ENCODE results near the gene HJURP. TPM values are rescaled to one million over a fixed set of nuclear protein-coding genes. Genes with fewer than 3 reads are reported as not detected.

Gene HJURP
- total RNA-seq, 1 donor from 2014 or later, result 2.0 TPM

DNA sequence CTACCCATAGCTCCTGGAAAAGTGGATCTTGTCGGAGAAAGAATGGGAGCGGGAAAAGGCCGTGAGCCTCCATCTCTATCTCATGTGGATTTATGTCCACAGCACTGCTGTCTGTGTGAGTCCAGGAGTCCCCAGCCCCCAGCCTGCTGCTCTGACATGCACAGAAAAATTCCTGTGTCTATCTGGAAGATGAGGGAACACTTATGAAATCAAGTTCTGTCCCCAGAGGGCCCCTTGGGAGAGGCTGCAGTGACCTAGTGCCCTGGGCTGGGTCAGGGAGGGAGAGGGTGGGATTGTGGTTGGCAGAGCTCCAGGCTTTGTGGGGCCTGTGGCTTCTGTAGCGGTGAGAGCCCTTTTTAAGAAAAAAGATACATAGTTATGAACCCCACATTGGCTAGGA, 37.6 kb downstream of the HJURP start:
- FAIRE-seq, result no peak

DNA sequence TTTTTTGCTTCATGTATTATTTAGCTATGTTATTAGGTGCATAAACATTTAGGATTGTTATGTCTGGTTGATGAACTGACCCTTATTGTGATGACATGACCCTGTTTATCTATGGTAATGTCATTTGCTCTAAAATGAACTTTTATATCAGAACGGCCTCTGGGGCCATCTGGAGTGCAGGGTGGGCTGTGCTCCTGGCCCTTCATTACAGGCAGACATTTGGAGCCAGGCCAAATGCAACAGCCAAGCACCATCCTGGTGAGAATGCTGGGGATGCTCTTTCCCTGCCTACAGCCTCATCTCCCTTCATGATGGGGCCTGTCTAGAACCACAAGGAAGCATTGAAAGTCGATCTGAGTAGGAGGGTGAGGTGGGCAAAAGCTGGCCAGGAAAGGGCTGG, 38.0 kb downstream of the HJURP start:
- FAIRE-seq, result no peak
- no peak for DNase-seq (ENCODE audit: low spot score in 2 of 2)

More for the DNA sequence above, 37.6 kb downstream of the HJURP start:
- no peak for DNase-seq (ENCODE audit: low spot score in 2 of 2)

DNA sequence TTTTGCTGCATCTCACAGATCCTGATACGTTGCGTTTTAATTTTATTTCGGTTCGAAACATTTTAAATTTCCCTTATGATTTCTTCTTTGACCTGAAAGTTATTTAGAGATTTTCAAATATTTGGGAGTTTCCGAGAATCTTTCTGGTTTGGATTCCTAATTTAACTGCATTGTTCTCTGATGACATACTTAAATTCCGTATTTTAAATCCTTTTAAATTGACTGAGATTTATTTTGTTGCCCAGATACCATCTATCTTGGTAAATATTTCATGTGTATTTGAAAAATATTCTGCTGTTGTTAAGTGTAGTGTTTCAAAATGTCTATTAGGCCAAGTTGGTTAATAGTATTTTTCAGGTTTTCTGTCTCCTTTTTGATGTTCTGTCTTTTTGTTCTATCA, 38.5 kb downstream of the HJURP start:
- DNase-seq (ENCODE audit: low spot score in 2 of 2), result no peak
- no peak for FAIRE-seq

DNA sequence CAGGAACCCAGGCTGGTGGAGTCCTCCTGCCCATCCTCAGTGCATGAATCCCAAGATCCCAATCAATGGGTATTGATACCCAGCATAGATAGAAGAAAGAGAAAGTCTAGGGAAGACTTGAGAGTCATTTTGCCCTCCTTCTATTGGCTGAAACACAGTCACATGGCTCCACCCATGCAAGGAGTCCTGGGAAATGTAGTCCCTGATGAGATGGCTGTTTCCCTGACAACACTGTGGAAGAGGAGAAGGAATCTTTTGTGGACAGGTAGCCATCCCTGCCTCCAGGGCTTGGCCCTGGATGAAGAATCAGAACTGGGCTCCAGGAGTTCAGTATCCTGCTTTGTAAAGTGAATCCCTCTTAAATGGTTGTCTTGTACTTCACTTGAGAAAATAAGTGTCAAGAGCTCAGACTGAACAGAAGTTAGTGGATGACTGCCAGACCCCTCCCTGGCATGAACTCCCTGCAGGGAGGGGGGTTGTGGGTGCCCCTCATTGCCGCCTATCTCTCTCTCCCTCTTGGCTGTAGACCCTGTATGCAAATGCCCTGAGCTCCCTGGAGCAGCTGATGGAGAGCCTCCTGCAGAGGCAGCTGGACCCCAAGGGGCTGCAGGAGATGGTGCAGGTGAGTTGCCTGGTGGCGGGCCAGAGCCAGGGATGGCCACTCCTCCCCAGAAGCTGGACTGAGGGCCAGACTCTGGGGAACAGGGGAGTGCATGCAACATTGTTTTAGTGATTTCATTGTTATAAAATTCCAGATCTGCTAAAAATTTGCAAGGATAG, 40.1 kb downstream of the HJURP start:
- no peak for FAIRE-seq
- no peak for DNase-seq (ENCODE audit: low spot score in 2 of 2)

DNA sequence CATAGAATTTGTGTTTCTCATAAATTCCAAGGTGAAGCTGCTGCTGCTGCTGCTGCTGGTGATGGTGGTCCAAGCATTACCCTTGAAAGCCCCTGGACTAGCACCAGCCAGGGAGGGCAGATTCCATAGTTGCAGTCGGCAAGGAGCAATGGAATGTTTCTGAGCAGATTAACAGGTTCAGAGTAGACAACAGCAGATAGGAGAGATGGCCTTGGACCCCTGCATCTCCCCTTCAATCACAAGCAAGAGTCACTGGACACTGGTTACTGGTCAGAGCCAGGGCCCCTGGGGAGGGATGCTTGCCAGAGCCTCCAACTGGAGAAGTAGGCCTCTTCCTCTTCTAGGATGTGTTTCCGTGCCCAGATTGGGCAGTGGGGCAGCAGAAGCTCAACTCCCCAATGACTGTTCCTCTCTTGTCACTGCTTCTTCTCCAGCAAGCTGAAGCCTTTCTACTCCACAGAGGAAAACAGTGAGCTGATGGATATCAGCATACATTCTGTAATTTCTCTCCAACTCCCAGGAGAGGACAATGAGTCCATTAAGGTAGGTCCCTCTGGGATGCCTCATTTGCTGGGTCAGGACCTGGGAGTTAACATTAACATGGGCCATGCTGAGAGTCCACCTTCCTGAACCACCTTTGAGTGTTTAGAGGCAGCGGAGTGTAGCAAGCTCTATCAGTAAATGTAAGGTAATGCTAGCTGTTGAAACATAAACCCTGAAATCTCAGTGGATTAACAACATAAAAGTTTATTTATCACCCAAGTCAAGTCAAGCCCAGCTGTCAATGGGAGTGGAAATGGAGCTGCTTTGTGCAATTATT, 40.9 kb downstream of the HJURP start:
- FAIRE-seq (no peak), DNase-seq (ENCODE audit: low spot score in 2 of 2) (no peak)

DNA sequence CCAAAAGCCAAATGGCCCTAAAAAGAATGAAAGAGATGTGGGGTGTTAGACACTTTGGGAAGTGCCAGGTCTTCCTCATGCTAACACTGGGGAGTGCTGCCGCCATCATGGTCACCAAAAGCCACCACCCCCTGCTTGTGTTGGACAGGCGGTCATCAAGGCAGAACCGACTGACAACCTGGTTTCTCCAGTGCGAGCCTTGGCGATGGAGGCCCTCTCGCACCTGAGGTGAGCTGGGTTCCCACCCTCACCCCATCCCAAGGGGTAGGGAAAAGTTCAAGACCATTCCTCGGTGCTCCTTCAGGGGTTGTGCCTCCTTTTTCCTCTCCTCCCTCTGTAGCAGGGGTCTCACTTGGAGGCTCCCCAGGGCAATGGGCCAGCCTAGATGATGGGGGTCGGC, 42.6 kb downstream of the HJURP start:
- FAIRE-seq (no peak), DNase-seq (ENCODE audit: low spot score in 2 of 2) (no peak)

DNA sequence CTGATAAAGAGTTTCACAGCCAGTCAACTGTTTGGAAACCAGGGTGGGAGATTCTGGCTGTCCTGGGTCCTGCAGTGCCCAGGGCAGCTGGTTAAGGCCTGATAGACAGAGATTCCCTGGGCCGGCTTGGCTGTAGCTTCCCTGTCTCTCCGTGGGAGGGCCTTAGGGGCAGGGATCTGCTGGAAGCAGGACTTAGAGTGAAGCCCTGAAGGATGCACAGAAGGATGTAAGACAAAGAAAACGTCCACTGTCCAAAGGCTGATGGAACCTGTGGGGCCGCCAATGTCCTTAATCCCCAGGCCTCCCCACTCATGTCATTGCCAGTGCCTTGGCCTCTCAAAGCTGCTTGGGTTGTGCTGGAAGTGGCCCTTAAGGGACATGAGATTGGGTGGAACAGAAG, 43.2 kb downstream of the HJURP start:
- no peak for FAIRE-seq

DNA sequence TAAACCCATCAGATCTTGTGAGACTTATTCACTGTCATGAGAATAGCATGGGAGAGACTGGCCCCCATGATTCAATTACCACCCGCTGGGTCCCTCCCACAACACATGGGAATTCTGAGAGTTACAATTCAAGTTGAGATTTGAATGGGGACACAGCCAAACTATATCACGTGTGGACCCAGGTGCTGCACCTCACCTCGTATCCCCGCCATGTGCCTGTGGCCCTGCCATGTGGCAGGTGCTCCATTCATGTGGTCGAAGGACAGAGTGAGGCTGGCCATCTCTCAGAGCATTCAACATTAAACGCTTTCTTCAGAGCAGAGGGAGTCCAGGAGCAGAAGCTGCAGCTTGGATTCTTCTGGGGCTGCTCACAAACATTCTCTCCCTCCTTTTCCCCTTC, 44.0 kb downstream of the HJURP start:
- FAIRE-seq (no peak), DNase-seq (ENCODE audit: low spot score in 2 of 2) (no peak)

More for the DNA sequence above, 43.2 kb downstream of the HJURP start:
- DNase-seq (ENCODE audit: low spot score in 2 of 2), result no peak

DNA sequence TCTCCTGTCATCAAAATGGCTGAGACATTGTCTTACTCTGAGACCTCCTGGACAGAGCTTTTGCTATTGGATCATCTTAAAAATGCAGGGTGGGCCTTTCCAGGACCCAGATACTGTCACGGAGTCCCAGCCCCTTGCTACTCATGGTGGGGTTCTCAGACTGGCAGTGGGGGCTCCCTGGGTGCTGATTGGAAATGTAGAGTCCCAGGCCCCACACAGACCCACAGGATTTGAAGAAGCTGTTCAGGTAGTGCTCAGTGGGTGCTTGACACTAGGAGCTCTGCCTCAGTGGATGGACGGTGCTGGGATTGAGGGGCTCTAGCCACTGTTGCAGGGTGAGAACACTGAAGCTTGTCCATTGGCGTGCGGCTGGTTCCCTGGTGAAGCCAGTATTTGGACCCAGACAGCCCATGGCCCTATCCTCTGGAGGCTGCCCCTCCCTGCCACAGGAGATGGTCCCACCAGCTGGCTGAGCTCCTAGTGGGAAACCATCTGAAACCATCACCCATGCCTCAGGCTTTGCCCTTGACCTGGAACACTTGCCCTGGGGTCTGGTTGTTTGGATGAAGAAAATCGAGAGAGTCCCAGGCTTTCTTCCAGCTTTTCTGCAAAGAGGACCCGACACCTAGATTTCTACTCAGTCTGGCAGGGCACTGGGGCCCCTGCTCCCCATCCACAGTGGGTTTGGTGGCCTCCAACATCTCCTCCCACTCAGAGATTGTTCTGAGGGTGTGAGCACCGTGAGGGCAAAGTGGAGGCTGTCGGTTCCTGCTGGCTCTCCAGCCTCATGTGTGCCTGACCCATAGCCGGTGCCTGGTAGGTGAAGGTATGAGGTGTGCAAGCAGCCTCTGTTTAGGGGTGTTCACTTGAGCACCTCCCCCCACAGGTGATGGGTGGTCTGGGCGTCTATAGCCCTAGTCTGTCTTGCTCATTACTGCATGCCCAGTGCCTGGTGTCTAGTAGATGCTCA, 46.1 kb downstream of the HJURP start:
- DNase-seq (ENCODE audit: low spot score in 2 of 2) (no peak), FAIRE-seq (no peak)

DNA sequence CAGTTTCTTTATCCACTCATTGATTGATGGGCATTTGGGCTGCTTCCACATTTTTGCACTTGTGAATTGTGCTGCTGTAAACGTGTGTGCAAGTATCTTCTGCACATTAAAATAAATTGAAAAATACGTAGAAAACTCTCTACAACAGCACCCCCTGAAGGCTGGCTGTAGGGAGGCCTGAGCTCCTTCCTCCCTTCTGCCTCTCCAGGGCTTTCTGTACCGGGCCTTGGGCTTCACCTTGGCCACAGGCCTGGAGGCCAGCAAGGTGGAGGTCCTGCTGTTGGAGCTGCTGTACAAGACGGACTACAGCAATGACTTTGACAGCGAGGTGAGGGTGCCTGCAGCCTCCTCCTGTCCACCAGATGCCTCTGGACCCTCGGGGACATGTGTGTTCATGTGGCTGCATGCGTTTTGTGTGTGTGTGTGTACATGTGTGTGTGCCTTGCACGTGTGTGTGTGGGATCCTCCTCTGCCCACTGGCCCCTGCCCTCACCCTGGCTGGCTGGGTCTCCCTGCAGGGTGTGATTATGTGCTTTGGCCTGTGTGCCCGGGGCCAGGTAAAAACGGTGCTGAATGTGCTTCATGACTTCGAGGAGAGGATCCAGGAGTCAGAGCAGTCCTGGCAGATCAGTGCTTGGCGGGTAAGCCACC, 47.0 kb downstream of the HJURP start:
- FAIRE-seq, result no peak
- DNase-seq (ENCODE audit: low spot score in 2 of 2), result no peak

DNA sequence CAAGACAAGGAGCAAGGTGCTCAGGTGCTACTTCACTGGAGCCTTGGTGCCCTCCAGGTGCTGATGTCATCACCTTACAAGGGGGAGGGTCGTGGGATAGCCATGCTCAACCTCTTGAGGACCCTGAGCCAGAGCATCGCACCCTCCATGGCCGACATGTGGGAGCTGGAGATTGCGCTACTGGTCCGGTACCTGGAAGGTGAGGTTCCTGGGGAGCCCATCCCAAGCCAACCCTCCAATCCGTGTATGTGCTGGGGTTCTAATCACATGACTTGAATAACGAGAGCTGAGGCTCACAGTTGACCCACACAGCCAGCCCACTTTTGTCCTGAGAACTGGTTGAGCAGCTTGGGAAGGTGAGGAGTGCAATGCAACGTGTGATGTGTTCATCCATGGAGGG, 50.3 kb downstream of the HJURP start:
- DNase-seq (ENCODE audit: low spot score in 2 of 2) (no peak), FAIRE-seq (no peak)

DNA sequence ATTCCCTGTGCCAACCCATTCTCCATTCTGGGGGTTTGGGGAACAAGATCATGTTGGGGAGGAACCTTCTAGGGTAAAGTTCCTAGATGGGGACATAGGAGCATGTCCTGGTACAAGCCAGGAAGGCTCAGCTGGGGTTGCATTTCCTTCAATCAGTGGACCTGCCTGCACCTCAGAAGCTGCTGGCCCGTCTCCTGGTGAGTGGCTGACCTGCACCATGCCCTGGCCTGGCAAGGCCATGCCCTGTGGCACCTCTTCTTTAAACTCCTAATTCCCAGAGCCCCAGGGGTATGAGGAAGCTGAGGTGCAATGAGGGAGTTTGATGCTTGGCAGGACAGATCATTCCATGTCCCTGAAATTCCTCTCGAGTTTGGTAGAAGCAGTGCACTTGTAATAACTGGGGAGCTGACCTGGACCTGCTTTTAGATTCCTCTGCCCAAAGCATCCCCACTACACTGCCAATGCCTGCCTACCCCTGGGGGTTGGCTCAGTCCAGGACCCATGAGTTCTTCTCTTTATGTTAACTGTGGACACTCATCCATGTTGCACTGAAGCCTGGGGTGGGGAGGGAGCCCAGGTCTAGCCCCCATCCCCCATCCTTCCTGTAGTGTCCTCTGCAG, 50.9 kb downstream of the HJURP start:
- no peak for DNase-seq (ENCODE audit: low spot score in 2 of 2)
- FAIRE-seq, result no peak

DNA sequence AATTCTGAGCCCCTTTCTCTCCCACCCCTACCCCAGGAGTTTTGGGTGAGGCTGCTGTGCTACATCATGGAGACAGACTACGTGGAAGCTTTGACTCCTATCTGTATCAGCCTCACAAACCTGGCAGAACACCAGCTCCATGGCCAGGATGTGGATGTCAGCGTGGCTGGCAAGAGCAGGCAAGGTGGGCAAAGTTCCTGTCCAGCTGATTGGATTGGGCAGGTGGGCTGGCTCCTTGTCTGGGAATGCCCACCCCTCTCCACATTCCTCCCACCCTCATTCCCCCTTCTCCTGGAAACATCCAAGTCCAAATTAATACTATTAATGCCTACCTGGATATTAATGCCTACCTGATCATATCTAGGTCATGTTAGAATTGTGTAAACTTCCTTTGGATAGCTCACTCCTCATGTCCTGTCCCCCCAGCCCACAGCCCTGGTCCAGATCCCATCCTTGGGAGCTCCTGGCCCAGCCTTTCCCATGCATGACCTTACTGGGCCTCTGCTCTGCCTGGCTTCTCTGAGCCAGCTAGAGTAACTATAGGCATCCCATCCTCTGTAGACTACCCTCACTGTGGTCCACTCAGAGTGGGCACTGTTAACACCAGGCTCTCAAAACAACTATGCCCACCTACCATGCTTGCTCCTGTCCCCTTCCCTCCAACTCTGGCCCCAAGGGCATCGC, 52.1 kb downstream of the HJURP start:
- DNase-seq (ENCODE audit: low spot score in 2 of 2) (no peak), FAIRE-seq (no peak)

DNA sequence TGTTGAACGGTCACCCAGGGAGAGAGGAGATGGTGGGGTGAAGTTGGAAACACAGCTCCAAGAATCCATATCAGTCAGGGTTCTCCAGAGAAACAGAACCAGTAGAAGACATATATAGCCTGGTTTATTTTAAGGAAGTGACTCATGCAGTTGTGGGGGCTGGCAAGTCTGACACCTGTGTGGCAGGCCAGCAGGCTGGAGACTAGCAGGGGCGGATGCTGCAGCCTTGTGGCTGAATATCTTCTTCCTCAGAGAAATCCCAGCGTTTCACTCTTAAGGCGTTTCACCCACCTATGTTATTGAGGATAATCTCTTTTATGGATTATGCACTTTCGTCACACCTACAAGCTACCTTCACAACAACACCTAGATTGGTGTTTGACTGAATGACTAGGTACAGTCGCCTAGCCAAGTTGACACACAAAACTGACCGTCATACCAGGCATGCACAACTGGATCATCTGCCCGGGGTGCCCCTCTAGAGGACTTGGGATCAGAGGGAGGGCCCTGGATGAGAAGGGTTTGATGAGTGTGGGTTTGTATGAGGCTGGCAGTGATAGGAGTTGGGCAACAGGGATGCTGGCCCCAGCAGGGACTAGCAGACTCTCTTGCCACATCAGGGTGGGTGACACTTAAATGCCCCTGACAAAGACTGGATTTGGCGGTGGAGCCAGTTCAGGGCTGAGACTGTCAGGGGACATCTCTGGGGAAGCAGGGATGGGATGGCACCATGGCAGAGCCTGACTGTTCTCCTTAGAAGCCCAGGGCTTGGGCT, 52.8 kb downstream of the HJURP start:
- FAIRE-seq, result no peak

DNA sequence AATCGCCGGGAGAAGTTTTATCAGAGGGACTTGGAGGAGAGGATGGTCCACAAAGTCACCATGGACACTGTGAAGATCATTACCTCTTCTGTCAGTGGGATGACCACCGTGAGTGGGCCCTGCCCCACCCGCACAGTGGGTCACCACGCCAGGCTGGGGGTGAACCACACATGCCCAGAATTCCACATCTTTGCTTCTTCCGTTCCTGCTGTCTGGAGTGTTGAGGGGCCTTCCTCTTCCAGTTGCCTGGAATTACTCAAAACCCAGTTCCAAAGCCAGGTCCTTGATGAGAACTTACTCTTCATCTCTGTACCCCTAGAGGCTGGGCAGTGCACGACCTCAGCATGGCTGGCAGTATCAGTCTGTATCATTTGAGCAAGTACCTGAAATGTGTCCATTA, 54.1 kb downstream of the HJURP start:
- FAIRE-seq (no peak), DNase-seq (ENCODE audit: low spot score in 2 of 2) (no peak)

More for the DNA sequence above, 52.8 kb downstream of the HJURP start:
- peak in 1 of 2 donors; percentile 35 for DNase-seq (ENCODE audit: low spot score in 2 of 2)

DNA sequence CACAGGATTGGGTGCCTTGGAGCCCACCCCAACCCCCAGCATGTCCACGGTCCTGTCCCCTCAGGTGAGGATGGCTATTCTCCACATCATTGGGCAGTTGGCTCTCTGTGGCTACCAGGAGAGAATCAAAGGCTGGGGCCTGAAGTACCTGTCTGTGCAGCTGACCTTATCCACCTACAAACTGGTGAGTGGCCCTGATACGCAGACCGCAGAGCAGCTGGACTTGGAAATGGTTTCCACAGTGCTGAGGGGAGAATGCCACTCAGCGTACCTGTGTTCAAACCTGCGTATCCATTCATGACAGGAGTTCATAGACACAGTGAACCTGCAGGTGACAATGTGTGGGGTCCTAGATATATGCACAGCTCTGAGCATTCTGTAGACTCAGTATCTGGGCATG, 54.6 kb downstream of the HJURP start:
- DNase-seq (ENCODE audit: low spot score in 2 of 2) (no peak), FAIRE-seq (no peak)

DNA sequence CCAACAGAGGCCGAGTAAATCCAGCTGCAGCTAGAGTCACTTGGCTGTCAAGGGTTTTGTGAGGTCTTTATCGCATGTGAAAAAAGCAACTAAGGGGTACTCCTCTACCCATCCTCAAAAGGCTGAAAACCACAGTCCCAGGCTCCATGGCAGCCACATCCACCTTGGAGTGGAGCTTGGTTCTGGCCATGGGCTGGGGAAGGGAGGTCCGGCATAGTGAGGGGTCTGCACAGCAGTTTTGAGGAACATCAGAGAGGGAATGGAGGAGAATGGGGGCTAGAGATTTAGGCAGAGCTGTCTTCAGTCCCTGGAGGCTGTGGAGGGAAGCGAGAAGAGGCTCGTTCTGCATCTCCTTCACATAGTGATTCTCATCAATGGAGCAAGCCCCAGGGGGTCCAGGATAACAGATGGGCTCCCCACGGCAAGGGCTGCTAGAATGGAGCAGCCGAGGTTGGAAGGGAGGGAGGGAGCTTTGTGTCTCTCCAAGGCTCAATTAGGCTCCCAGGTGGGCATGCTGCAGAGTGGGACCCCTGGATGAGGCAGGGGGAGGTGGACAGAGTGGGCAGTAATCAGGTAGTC, 55.2 kb downstream of the HJURP start:
- DNase-seq (ENCODE audit: low spot score in 2 of 2) (no peak), FAIRE-seq (no peak)
